IMR-90 (cell line): ENCODE results near the gene SYNGR2.

Experiments used
- BHLHE40 ChIP-seq: fragments of 150-350 bp; IDR thresholded peaks from 2 replicates; pipeline ENCODE4 v1.6.1; 2016; ENCODE audit warnings: mild to moderate bottlenecking, low read depth, low read length
- CEBPB ChIP-seq: IDR thresholded peaks from 2 replicates; pipeline ENCODE4 v1.6.1; 2012; ENCODE audit warnings: low read depth, low read length, improper control_type of control experiment
- CHD1 ChIP-seq: IDR thresholded peaks from 2 replicates; pipeline ENCODE4 v1.6.1; 2012; ENCODE audit warnings: low read depth, low read length, improper control_type of control experiment
- CTCF ChIP-seq: conservative IDR thresholded peaks from 2 replicates; pipeline ENCODE4 v1.5.1; 2012; ENCODE audit warnings: mild to moderate bottlenecking, low read depth, low read length, improper control_type of control experiment
- FOS ChIP-seq: fragments of 150-350 bp; IDR thresholded peaks from 2 replicates; pipeline ENCODE4 v1.6.1; 2016; ENCODE audit warnings: low read depth, low read length
- MAZ ChIP-seq: IDR thresholded peaks from 2 replicates; pipeline ENCODE4 v1.6.1; 2012; ENCODE audit warnings: low read depth, mild to moderate bottlenecking, low read length, improper control_type of control experiment, moderate library complexity, borderline replicate concordance
- MXI1 ChIP-seq: IDR thresholded peaks from 2 replicates; pipeline ENCODE4 v1.6.1; 2012; ENCODE audit warnings: low read depth, mild to moderate bottlenecking, low read length, moderate library complexity, borderline replicate concordance
- POLR2A ChIP-seq: IDR thresholded peaks from 2 replicates; pipeline ENCODE4 v1.6.1; 2012; ENCODE audit warnings: mild to moderate bottlenecking, low read depth, low read length
- RAD21 ChIP-seq: IDR thresholded peaks from 2 replicates; pipeline ENCODE4 v1.6.1; 2012; ENCODE audit warnings: low read length, improper control_type of control experiment
- RCOR1 ChIP-seq: IDR thresholded peaks from 2 replicates; pipeline ENCODE4 v1.6.1; 2012; ENCODE audit warnings: mild to moderate bottlenecking, low read length, improper control_type of control experiment; ENCODE audit not compliant: insufficient replicate concordance
- RFX5 ChIP-seq: IDR thresholded peaks from 2 replicates; pipeline ENCODE4 v1.8.0; 2012; ENCODE audit warnings: low read depth, mild to moderate bottlenecking, low read length, moderate library complexity
- SMC3 ChIP-seq: fragments of 150-350 bp; IDR thresholded peaks from 2 replicates; pipeline ENCODE4 v1.6.1; 2016; ENCODE audit warnings: low read depth, mild to moderate bottlenecking, antibody characterized with exemption, low read length, moderate library complexity

GRCh38 chr17:78182504-78182903, 14.1 kb downstream of the SYNGR2 start:
- TF ChIP-seq CTCF (no peak), RFX5 (no peak), RAD21 (no peak), POLR2A (no peak), CEBPB (no peak), FOS (no peak), BHLHE40 (no peak), RCOR1 (no peak), MXI1 (no peak), MAZ (no peak), CHD1 (no peak), SMC3 (no peak)
